OCI-LY7 (cell line): ENCODE results near the gene CPB2.

Experiments
- CTCF ChIP-seq: fragments of 200-600 bp; sonication (generic); conservative IDR thresholded peaks from 2 replicates; pipeline ENCODE4 v1.5.1; 2014; ENCODE audit warnings: mild to moderate bottlenecking, antibody characterized with exemption, low read length, moderate library complexity, mixed read lengths
- EZH2phosphoT487 ChIP-seq: fragments of 200-600 bp; sonication (generic); IDR thresholded peaks from 2 replicates; pipeline ENCODE4 v1.6.1; 2018; ENCODE audit warnings: low read depth, borderline replicate concordance, mild to moderate bottlenecking, mixed run types, antibody characterized with exemption, low read length, moderate library complexity, mixed read lengths

GRCh38 chr13:46022481-46022880 is 82.4 kb downstream of the CPB2 start:
- TF ChIP-seq CTCF (no peak), EZH2phosphoT487 (no peak)
